Muscle layer of colon (tissue), 2 donors: ENCODE data around the gene PNCK.

Experiments
- H3K27ac ChIP-seq: one replicate; pipeline ENCODE4 v1.7.0; 2013; ENCODE audit warnings: low read depth, mild to moderate bottlenecking, low read length, moderate library complexity
- H3K27me3 ChIP-seq, 2 donors: one replicate each; pipeline ENCODE4 v1.7.0; 2013; ENCODE audit warnings: low read length in 2 of 2, mild to moderate bottlenecking in 2 of 2; ENCODE audit not compliant: insufficient read depth in 2 of 2, control insufficient read depth in 1 of 2
- H3K36me3 ChIP-seq: one replicate; pipeline ENCODE4 v1.7.0; 2013; ENCODE audit warnings: mild to moderate bottlenecking, low read length; ENCODE audit not compliant: insufficient read depth
- H3K4me1 ChIP-seq: one replicate; pipeline ENCODE4 v1.7.0; 2013; ENCODE audit warnings: mild to moderate bottlenecking, low read length; ENCODE audit not compliant: insufficient read depth
- H3K4me3 ChIP-seq, 2 donors: one replicate each; pipeline ENCODE4 v1.7.0; 2013; ENCODE audit warnings: low read length in 2 of 2, low read depth in 1 of 2, mild to moderate bottlenecking in 1 of 2, moderate library complexity in 1 of 2
- H3K9ac ChIP-seq: one replicate; pipeline ENCODE4 v1.7.0; 2013; ENCODE audit warnings: low read length
- H3K9me3 ChIP-seq: one replicate; pipeline ENCODE4 v1.7.0; 2013; ENCODE audit warnings: mild to moderate bottlenecking, low read length
- donor health status: abdominal sarcoma.
- donor health status: Adenocarcinoma of cecum.

Gene PNCK

DNA sequence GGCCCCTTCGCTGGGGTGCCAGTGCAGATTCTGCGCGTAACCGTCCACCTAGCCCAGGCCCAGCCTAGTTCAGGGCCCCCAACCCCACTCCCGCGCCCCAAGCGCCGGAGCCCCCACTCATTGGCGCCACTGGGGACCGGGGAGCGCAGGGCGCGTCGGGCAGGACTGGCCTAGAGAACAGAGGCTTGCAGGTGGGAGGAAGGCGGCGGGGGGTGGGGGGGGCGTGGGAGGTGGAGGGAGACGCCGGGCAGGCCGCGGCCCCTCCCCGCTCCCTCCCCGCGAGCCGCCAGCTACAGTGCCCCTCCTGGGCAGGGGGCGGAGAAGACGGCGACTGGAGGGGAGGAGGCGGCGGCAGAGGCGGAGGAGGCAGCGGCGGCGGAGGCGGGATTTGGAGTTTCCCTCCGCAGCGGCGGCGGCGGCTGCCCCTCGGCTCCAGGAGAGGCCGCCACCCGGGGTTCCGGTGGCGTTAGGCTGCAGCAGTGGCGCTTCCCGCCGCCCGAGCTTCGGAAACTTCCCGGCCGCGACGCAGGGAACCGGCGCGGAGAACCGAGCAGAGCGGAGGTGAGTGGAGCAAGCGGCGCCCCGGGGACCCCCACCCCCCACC is 31.5 kb downstream of the PNCK start:
- Histone ChIP-seq H3K4me1 (no peaks in the 10 kb centered on the region), H3K27ac (no peak overlapping the region), H3K36me3 (no peaks in the 10 kb centered on the region), H3K4me3 (no peak overlapping the region), H3K9ac (no peak overlapping the region), H3K27me3 (peaks cover 31 to 68% of the 10 kb centered on the region in 2 donors), H3K9me3 (no peaks in the 10 kb centered on the region)

DNA sequence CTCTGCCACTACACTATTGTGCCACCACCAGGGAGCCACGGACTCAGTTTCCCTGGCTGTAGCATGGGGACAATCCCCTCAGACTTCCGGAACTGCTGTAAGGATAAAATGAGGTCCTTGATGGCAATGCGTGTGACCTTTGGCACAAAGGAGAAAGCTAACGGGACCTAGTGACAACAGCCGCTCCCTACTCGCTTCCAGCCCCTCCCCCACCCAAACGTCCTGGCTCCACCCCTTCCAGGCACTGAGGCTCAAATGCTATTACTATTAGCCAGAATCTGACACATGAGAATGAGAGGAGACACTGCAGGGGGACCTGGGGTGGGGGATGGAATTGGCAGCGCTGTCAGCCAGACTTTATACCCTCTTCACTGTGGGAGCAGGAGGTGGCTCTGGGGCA is 32.0 kb downstream of the PNCK start:
- no peak overlapping the region for H3K9ac ChIP-seq
- no peaks in the 10 kb centered on the region for H3K36me3 ChIP-seq
- H3K4me1 ChIP-seq: no peaks in the 10 kb centered on the region
- H3K9me3 ChIP-seq: no peaks in the 10 kb centered on the region
- H3K27ac ChIP-seq: no peak overlapping the region
- peaks cover 28 to 66% of the 10 kb centered on the region in 2 donors for H3K27me3 ChIP-seq
- no peak overlapping the region for H3K4me3 ChIP-seq

DNA sequence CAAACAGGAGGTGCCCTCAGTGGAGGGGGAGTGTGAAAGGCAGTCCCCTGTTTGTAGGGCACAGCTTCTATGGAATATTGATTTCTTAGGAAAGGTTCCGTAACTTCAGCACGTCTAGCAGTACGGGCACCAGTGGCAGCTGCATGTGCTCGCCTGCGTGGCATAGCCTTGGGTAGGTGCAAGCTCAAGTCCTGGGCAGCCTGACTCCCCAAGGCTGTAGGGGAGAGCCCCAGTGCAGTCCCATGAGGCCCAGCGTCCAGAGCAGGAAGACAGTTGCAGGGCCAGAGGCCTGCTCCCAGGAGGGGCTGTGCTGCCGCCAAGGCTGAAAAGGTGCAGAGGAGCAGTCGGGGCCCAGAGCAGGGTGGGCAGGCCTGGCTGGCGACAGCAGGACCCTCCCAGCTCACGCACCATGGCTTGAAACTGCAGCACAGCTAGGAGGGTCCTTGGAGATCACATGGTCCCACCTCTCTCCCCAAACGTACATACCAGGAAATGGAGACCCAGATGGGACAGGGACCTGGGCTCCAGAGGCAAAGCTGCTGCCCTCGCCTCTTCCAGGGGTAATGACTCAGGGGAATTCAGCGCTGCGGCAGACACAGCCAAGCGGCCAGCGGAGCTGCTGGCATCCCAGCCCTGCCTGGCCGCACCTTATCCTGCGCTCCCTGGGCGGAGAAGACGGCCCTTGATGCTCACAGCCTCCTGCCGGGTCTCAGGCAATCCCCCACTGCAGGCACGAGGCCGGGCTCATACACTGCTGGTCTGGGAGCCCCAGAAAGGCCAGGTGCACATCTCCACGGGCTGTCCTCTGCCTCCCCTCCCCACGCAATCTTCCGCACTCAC is 32.7 kb downstream of the PNCK start:
- no peak overlapping the region for H3K27ac ChIP-seq
- H3K4me1 ChIP-seq: no peaks in the 10 kb centered on the region
- no peak overlapping the region for H3K4me3 ChIP-seq
- no peak overlapping the region for H3K9ac ChIP-seq
- H3K36me3 ChIP-seq: no peaks in the 10 kb centered on the region
- H3K27me3 ChIP-seq: peaks cover 21 to 62% of the 10 kb centered on the region in 2 donors
- no peaks in the 10 kb centered on the region for H3K9me3 ChIP-seq

DNA sequence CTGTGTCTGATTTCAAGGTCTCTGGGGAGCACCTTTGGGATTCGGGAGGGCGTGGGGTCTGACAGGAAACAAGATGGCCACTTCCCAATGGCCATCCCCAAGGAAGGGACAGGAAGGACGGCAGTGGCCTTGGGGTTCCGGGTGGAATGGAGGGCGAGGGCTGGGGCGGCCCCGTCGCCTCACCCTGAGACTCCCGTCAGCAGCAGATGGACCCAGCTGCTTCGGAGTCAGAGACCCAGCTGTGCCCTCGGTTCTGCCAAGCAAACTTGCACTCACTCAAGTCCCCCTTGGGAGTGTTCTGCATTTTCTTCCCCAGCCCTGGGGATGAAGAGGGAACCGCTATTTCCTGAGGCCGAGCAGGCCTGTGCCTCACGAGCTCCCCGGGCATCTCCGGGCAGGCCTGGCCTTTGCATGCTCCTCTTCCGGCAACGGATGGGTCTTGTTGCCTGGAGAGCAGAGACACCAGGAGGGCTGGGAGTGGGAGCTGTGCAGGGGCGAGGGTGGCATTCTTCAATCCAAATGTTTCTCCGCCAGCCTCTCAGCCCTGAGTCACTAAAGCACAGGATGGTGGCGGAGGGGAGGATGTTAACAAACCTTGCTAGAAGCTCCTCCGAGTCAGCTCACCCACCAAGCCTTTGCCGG is 33.4 kb downstream of the PNCK start:
- no peaks in the 10 kb centered on the region for H3K9me3 ChIP-seq
- no peak overlapping the region for H3K27ac ChIP-seq
- H3K27me3 ChIP-seq: peaks cover 16 to 54% of the 10 kb centered on the region in 2 donors
- H3K9ac ChIP-seq: no peak overlapping the region
- no peaks in the 10 kb centered on the region for H3K4me1 ChIP-seq
- H3K4me3 ChIP-seq: no peak overlapping the region
- H3K36me3 ChIP-seq: no peaks in the 10 kb centered on the region

- Histone ChIP-seq H3K27me3 (peaks cover 9 to 47% of the 10 kb centered on the region in 2 donors), H3K4me3 (no peak overlapping the region)
Measured at GRCh38 chrX:153639177-153640044, 34.2 kb downstream of the PNCK start.

DNA sequence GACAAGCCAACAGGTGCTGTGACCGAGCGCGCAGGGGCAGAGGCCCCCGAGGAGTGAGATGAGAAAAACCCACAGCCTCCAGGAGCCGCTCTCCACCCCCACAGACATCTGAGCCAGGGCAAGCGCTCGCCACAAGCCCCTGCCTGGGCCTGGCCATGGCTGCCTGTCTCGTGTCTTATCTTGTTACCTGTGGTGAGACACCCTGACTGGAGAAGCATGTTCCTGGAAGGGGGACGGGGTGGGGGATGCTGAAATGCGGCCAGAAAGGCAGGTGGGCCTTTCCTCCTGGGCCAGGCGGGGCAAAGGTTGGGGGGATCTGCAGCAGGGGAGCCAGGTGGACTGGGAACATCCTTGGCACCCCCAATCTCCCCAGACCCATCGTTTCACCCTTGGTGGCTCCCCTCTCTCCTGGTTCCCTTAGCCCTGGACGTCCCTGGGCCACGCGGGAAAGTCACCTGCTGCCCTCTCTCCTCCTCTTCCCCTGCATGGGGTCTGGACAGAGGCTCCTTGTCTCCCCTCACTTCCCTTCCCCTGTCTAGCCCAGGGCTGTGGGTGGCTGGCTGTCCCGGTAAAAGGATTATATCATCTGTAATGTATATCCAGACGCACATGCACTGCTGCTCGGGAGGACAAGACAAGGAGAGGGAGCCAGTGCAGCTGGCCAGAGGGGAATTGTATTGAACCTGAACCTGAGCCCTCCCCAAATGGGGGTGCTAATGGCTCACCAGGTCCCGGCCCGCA is 35.0 kb downstream of the PNCK start:
- Histone ChIP-seq H3K9ac (no peak overlapping the region), H3K36me3 (no peaks in the 10 kb centered on the region), H3K4me1 (no peaks in the 10 kb centered on the region), H3K9me3 (no peaks in the 10 kb centered on the region), H3K4me3 (no peak overlapping the region), H3K27ac (no peak overlapping the region), H3K27me3 (peaks cover 8 to 42% of the 10 kb centered on the region in 2 donors)

More at GRCh38 chrX:153639177-153640044, 34.2 kb downstream of the PNCK start:
- H3K9ac ChIP-seq: no peak overlapping the region
- H3K4me1 ChIP-seq: no peaks in the 10 kb centered on the region
- H3K9me3 ChIP-seq: no peaks in the 10 kb centered on the region
- no peak overlapping the region for H3K27ac ChIP-seq
- no peaks in the 10 kb centered on the region for H3K36me3 ChIP-seq

GRCh38 chrX:153638041-153638371 is 35.6 kb downstream of the PNCK start:
- no peak overlapping the region for H3K27ac ChIP-seq
- H3K4me3 ChIP-seq: no peak overlapping the region
- peaks cover 6 to 36% of the 10 kb centered on the region in 2 donors for H3K27me3 ChIP-seq
- H3K9ac ChIP-seq: no peak overlapping the region
- H3K36me3 ChIP-seq: no peaks in the 10 kb centered on the region
- no peaks in the 10 kb centered on the region for H3K4me1 ChIP-seq
- no peaks in the 10 kb centered on the region for H3K9me3 ChIP-seq

GRCh38 chrX:153637121-153638040 is 36.2 kb downstream of the PNCK start:
- H3K4me3 ChIP-seq: no peak overlapping the region
- H3K36me3 ChIP-seq: no peaks in the 10 kb centered on the region
- H3K9me3 ChIP-seq: no peaks in the 10 kb centered on the region
- H3K9ac ChIP-seq: no peak overlapping the region
- no peak overlapping the region for H3K27ac ChIP-seq
- no peaks in the 10 kb centered on the region for H3K4me1 ChIP-seq
- peaks cover 5 to 30% of the 10 kb centered on the region in 2 donors for H3K27me3 ChIP-seq

DNA sequence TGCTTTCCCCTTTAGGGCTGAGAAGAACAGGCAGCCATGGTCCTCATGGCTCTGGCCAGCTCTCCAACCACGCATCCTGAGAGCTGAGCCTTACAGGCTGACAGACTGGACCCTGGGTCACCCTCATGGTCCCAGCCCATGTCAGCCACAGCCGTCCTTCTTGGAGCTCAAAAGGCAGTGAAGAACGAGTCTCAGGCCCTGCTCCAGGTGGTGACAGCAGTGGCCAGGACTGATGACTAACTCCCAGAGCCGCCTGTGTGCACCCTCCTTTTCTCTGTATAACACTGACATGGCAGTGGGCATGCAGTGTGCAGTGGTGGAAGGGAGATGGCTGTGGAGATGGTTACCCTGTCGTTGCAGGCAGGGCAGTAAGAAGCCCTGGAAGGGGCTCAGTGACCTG is 36.9 kb downstream of the PNCK start:
- Histone ChIP-seq H3K4me1 (no peaks in the 10 kb centered on the region), H3K9ac (no peak overlapping the region), H3K9me3 (no peaks in the 10 kb centered on the region), H3K4me3 (no peak overlapping the region), H3K27me3 (peaks cover 3 to 26% of the 10 kb centered on the region in 2 donors), H3K36me3 (no peaks in the 10 kb centered on the region), H3K27ac (no peak overlapping the region)
